GM12878 (cell line): ENCODE data around the gene POLRMT. TPM values are rescaled to one million over a fixed set of nuclear protein-coding genes. Genes with fewer than 3 reads are reported as not detected.
A peak's percentile ranks its signal among the peaks of the same experiment; 100 is the strongest.

ENCODE experiments used
- CHD2 ChIP-seq: IDR thresholded peaks from 2 replicates; pipeline ENCODE4 v1.6.1; 2011; ENCODE audit warnings: low read depth, low read length, improper control_type of control experiment, borderline replicate concordance
- E2F8 ChIP-seq: fragments of 450-650 bp; IDR thresholded peaks from 2 replicates; pipeline ENCODE4 v1.6.1; 2018; ENCODE audit warnings: mild to moderate bottlenecking, low read depth, moderate library complexity; ENCODE audit not compliant: partially characterized antibody
- ESRRA ChIP-seq: IDR thresholded peaks from 2 replicates; pipeline ENCODE4 v1.6.1; 2012; ENCODE audit warnings: mild to moderate bottlenecking, low read length, improper control_type of control experiment
- FOXM1 ChIP-seq: IDR thresholded peaks from 2 replicates; pipeline ENCODE4 v1.6.1; 2012; ENCODE audit warnings: low read depth, mild to moderate bottlenecking, inconsistent platforms, low read length, moderate library complexity
- HDGF ChIP-seq: fragments of 450-650 bp; IDR thresholded peaks from 2 replicates; pipeline ENCODE4 v1.6.1; 2016; ENCODE audit warnings: antibody characterized with exemption
- IKZF1 ChIP-seq: fragments of 450-650 bp; conservative IDR thresholded peaks from 2 replicates; pipeline ENCODE4 v1.6.1; 2017; ENCODE audit warnings: antibody characterized with exemption, mild to moderate bottlenecking
- IKZF2 ChIP-seq, 2 experiments: fragments of 450-650 bp; IDR thresholded peaks; 2 replicates each; pipeline ENCODE4 v1.6.1; 2017; ENCODE audit warnings: mild to moderate bottlenecking in 2 of 2, moderate library complexity in 2 of 2
- MEF2B ChIP-seq: fragments of 450-650 bp; IDR thresholded peaks from 2 replicates; pipeline ENCODE4 v1.6.1; 2018; ENCODE audit warnings: mild to moderate bottlenecking, moderate library complexity; ENCODE audit not compliant: partially characterized antibody, poor library complexity, severe bottlenecking
- TCF7 ChIP-seq: IDR thresholded peaks from 2 replicates; pipeline ENCODE4 v1.6.1; 2014; ENCODE audit warnings: antibody characterized with exemption, borderline replicate concordance
- USF1 ChIP-seq: IDR thresholded peaks from 2 replicates; pipeline ENCODE4 v1.6.1; 2011; ENCODE audit warnings: borderline replicate concordance, low read depth, mild to moderate bottlenecking, moderate library complexity, mixed read lengths, low read length; ENCODE audit not compliant: insufficient read depth; ENCODE audit errors: extremely low read length
- WRNIP1 ChIP-seq: IDR thresholded peaks from 2 replicates; pipeline ENCODE4 v1.6.1; 2011; ENCODE audit warnings: low read depth, low read length, improper control_type of control experiment, borderline replicate concordance
- ZBTB40 ChIP-seq: fragments of 450-650 bp; IDR thresholded peaks from 2 replicates; pipeline ENCODE4 v1.6.1; 2016; ENCODE audit warnings: mild to moderate bottlenecking, moderate library complexity, borderline replicate concordance
- polyA plus RNA-seq, 11 experiments: library from polyadenylated mRNA; depleted of rRNA in 4 of 11; unstranded in 6 of 11; stranded (reverse) in 5 of 11; fragments of >200 nt; fragmentation: Nextera tagmentation in 4 of 11; fragmentation: Illumina TruSeq in 1 of 11; extraction: Ambion mirVana in 4 of 11; extraction: Trizol in 1 of 11; gene quantifications; 1 replicate in 1 of 11; 2 replicates in 10 of 11; pipeline versions ENCODE4 v1.2.1 to v1.2.3, GENCODE V29; 2011 to 2016; ENCODE audit warnings: inconsistent platforms in 2 of 11, missing spikeins in 2 of 11, low read depth in 1 of 11
- total RNA-seq, 4 experiments: library from RNA; depleted of rRNA in 3 of 4; stranded (reverse); fragments of >200 nt in 3 of 4; fragmentation: Illumina TruSeq in 1 of 4; extraction: Trizol in 1 of 4; gene quantifications; 2 replicates each; pipeline versions ENCODE4 v1.2.1 to v1.2.3, GENCODE V29; 2013 to 2021
- TF ChIP-seq, protein P1 (sequence below): fragments of 150-350 bp; IDR thresholded peaks from 2 replicates; pipeline ENCODE4 v1.6.1; 2014; ENCODE audit warnings: mild to moderate bottlenecking, low read depth, low read length
- TF ChIP-seq, protein P2 (sequence below): fragments of 450-650 bp; IDR thresholded peaks from 2 replicates; pipeline ENCODE4 v1.6.1; 2017; ENCODE audit warnings: mild to moderate bottlenecking, moderate library complexity

The POLRMT gene
- total and polyA plus RNA-seq, 10 of the 15 experiments (the other 5 are each of a cell fraction or from before 2014, with no cell fraction given), result 9.9 to 57.6 (median 34.6) TPM

DNA sequence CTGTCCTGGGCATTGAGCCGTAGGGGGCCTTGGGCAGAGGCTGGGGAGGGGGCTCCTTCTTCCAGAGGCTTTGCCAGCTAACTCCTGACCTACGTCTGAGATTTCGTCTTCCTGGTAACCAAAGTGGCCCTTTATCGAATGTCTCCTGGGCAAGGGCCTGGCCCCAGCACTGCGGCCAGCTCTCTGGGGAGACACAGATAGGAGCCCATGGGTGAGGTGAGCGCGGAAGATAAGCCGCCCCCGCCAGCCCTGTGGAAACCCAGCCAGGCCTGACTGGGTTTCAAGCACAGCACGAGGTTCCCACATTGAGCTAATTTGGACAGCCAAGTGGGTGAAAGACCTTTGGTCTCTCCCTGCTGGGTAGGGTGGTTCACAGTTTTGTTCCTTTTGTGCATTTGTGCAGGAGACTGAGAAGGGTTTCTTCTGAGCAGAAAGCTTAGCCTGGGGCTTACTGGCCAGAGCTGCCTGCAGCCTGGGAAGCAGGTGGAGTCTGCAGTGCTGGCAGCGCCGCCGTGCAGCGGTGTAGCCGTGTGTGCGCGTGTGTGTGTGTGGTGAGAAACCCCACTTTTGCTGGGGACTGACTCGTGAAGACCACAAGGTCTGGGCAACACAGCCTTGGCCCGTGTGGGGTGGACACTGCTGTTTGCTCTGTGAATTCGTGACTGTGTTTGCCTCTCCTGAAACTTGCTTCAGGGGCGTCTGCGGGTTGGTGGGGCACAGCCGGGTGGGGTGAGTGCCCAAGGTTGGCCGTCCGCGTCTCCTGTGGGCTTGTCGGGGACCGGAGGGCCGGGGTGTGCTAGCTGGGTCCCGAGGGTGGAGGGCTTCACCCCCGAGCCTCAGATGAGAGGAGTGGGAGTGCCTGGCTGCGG lies 58.4 kb downstream of the POLRMT start (continued):
- TF ChIP-seq WRNIP1, result no peak
- TF ChIP-seq ESRRA, result no peak
- peak; percentile 83 for TF ChIP-seq MEF2B
- no peak for TF ChIP-seq ZBTB40
- no peak for TF ChIP-seq FOXM1
- TF ChIP-seq E2F8, result no peak
- TF ChIP-seq, protein P1, sequence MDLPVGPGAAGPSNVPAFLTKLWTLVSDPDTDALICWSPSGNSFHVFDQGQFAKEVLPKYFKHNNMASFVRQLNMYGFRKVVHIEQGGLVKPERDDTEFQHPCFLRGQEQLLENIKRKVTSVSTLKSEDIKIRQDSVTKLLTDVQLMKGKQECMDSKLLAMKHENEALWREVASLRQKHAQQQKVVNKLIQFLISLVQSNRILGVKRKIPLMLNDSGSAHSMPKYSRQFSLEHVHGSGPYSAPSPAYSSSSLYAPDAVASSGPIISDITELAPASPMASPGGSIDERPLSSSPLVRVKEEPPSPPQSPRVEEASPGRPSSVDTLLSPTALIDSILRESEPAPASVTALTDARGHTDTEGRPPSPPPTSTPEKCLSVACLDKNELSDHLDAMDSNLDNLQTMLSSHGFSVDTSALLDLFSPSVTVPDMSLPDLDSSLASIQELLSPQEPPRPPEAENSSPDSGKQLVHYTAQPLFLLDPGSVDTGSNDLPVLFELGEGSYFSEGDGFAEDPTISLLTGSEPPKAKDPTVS, result no peak
- no peak for TF ChIP-seq USF1
- TF ChIP-seq, protein P2, sequence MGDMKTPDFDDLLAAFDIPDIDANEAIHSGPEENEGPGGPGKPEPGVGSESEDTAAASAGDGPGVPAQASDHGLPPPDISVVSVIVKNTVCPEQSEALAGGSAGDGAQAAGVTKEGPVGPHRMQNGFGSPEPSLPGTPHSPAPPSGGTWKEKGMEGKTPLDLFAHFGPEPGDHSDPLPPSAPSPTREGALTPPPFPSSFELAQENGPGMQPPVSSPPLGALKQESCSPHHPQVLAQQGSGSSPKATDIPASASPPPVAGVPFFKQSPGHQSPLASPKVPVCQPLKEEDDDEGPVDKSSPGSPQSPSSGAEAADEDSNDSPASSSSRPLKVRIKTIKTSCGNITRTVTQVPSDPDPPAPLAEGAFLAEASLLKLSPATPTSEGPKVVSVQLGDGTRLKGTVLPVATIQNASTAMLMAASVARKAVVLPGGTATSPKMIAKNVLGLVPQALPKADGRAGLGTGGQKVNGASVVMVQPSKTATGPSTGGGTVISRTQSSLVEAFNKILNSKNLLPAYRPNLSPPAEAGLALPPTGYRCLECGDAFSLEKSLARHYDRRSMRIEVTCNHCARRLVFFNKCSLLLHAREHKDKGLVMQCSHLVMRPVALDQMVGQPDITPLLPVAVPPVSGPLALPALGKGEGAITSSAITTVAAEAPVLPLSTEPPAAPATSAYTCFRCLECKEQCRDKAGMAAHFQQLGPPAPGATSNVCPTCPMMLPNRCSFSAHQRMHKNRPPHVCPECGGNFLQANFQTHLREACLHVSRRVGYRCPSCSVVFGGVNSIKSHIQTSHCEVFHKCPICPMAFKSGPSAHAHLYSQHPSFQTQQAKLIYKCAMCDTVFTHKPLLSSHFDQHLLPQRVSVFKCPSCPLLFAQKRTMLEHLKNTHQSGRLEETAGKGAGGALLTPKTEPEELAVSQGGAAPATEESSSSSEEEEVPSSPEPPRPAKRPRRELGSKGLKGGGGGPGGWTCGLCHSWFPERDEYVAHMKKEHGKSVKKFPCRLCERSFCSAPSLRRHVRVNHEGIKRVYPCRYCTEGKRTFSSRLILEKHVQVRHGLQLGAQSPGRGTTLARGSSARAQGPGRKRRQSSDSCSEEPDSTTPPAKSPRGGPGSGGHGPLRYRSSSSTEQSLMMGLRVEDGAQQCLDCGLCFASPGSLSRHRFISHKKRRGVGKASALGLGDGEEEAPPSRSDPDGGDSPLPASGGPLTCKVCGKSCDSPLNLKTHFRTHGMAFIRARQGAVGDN, result no peak; the same call in 1 of the 2 replicates
- peak; percentile 68 for TF ChIP-seq HDGF
- 0 out of 2 replicates have a peak, but pooled peaks have one; percentile 31 for TF ChIP-seq CHD2
- TF ChIP-seq IKZF1, result peak; percentile 70
- TF ChIP-seq IKZF2 (IDR thresholded peaks at IDR 0.05), result peak in 1 of 2 experiments; percentile 36; a peak in 1 of 4 replicates
- TF ChIP-seq TCF7, result no peak
